Epidermal melanocyte (primary cell): ENCODE results near the gene CSF3R.

ENCODE experiments used
- DNase-seq: peaks from one replicate; pipeline ENCODE4 v3.0.0; 2011; ENCODE audit warnings: low spot score; ENCODE audit not compliant: insufficient read length

CSF3R gene

DNA sequence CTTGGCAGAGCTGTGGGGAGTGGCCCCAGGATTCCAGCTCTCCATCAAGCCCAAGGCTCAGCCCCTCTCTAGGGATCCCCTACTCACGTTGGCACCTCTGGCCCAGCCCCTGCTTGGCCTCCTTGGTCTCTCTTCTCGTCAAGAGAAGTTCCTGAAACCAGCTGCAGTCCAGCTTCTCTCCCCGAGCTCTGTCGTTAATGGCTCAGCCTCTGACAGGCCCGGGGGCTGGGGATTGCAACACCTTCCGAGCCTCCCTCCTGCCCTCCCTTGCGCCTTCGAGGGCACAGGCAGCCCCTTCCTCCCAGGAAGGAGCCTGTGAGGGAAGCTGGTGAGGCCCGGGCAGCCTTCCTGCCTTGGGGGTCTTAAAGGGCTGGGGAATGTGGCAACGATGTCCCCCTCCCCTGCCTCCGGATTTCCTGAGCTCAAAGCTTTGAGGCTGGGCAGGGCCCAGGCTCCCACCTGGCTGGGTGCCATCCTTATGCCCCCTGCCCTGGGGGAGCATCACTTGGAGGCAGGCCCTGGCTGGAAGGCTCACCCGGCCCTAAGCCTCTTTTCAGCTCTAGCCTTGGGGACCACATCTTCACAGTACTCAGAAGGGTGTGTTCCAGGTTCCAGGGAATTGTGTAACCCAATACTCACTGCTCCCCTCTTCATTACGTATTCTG is at the start of gene CSF3R:
Gene CSF3R, minus strand, starts transcription at position 190 of the 665 bp plus-strand sequence. CDS start 3,417 bp downstream, outside the sequence.
- DNase-seq, result no peak

DNA sequence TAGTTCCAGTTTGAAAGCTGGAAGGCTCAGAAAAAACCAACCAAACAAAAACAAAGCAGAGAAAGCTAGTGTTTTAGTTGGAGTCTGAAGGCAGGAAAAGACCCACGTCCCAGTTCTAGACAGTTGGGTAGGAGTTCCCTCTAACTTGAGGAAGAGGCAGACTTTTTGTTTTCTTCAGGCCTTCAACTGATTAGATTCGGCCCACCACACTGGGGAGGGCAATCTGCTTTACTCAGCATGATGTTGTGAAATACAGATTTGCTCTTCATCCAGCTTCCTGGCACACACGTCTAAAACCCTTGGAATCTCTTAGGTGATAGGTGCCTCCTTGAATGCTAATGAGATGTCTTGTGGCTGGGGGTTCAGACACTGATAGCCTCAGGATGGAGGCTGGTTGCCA is 49.1 kb upstream of the CSF3R start:
- no peak for DNase-seq

DNA sequence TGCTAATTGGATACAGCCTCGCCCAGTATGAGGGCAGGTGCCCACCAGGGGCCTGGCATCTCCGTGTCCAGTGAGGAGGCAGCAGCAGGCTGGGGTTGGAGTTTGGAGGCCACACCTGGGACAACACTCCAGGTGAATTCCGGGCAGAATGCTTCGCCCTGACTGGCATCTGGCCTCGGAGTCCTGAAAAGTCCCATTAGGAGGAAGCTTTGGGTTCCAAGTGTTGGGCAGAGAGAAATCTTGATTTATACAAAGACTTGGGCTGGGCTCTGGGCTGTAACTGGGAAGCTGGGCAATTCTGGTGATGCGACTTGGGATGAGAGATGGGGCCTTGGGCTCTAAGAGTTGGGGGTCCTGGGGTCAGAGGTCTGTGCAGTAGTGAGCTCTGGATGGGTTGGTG is 48.1 kb upstream of the CSF3R start:
- no peak for DNase-seq

DNA sequence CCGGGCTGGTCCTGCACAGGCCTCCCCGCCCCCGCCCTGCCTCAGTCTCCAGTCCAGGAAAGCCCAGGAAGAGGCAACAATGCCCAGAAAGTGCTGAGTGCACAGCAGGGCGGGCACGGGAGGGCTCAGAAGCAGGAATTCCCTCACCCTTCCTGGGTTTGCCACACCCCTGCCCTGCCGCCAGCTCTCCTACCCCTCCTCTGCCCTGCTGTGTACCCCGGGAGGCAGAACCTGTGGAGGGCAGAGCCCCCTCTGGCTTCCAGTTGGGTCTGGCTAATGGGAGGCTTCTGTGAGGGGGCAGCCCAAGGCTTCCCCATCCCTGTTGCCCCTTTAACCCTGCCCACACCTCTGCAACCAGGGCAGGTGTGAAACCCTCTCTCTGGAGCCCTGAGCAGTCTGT is 47.5 kb upstream of the CSF3R start:
- DNase-seq, result no peak

DNA sequence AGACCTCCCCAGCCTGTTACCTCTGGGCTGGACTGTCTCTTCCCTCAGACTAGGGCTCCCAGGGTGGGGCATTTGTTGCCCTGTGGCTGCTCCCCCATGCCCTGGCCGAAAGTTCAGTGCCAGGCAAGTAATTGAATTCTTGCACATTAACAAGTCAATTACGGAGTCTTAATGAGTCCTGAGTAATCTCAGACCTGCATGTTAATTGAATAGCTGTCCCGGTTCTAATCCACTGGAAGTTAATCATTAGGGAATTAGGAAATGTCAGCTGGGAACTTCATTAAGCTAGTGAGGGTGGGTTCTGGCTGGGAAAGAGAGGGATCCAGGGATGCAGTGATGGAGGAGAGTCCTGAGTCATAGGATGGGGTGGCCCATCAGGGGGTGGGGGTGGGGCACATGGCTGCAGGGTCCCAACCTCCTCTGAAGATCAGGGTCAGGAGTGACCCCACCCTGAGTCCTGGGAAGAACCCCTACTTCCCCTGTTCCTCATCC is 47.1 kb upstream of the CSF3R start:
- DNase-seq, result no peak

DNA sequence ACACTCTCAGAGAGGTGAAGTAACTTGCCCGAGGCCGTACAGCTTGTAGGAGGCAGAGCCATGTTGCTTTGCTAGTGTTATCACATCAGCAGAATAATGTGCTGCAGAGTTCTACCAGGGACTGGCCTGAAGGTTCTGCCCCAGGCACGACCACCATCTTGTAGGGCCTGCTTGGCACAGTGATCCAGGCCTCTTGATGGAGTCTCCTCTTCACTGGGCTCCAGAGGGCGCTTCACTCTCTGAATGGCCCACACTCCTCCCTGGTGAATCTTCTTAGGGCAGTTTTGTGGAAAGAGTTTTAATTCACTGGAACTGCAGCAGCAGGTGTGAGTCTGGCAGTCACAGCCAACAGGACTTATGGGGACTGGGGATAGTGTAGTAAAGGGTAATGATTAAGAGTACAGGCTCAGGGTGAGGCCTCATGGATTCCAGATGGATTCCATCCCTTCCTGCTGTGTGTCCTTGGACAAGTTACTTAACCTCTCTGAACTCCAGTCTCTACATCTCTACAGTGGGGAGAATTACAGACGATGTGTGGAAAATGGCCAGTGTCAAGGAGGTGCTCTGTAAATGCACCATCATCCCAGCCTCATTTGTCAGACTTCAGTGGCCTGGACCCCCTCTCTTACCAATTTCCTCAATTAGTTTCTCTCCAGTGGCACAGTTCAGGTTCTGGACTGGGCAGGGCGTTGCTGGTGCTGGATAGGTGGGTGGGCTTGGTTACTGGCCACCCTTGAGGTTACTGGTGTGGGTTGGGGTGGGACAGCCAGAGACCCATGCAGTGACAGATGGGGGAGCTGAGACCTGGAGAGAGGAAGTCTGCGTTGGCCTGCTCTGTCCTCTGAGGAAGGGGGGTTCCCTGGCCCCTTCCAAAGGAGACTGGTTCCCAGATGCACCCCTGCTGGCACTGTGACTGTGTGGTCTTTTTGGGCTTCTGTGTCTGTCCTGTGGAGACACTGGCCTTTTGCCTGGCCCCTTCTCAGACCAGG is 45.9 kb upstream of the CSF3R start:
- DNase-seq, result no peak

DNA sequence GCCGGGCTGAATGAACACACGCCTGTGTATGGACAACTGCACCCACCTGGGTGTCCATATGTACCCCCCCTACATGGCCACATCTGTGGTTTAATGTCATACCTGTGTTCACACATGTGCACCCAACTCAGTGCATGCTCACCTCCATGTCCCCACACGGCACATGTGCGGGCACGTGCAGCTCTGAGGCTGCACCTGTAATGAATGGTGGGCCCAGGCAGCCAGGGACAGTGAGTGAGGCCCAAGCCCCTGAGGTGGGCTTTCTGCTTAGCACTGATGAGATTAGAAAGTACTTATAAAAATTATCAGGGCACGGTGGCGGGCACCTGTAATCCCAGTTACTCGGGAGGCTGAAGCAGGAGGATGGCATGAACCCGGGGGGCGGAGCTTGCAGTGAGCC is 42.5 kb upstream of the CSF3R start:
- no peak for DNase-seq

DNA sequence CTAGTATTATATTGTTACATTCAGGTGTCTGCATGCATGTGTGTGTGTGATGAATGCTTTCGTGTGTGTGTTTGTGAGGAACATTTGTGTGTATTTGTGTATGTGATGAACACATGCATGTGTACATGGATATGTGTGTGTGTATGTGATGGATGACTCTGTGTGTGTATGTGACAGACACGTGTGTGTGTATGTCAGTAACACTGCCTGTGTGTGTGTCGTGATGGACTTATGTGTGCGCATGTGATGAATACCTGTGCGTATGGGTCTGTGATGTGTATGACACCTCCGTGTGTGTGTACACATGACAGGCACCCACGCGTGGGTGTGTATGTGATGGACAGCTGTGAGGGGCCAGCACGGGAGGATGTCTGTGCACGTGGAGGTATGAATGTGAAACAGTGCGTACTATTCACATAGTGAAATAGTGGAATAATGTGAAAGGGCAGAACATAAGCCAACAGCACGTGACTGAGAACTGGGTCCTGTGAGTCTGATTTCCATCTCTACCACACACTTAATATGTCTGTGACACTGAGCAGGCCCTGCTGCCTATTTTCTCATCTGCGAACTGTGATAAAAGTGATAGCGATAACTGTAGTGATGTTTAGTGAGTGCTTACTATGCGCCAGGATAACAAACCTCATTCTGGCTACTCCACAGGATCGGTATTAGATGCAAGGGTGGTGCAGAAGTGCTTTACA is 41.8 kb upstream of the CSF3R start:
- DNase-seq, result no peak

DNA sequence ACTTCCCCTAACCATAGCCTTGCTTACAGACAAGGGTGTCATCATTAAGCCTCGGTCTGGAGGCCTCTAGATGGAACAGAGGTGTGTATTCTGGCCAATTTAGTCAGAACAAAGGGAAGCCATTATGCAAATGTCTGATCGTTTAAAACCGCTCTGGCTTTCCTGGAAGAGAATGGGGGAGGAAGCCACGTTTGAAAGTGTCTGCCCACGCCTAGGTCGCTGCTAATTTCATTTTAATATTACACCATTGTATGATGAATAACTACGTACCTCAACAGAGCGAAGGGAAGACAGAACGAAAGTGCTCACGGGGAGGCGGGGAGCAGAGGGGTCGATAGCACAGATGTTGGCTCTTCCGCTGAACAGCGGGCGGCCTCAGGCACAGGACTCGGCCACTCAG is 41.1 kb upstream of the CSF3R start:
- no peak for DNase-seq

DNA sequence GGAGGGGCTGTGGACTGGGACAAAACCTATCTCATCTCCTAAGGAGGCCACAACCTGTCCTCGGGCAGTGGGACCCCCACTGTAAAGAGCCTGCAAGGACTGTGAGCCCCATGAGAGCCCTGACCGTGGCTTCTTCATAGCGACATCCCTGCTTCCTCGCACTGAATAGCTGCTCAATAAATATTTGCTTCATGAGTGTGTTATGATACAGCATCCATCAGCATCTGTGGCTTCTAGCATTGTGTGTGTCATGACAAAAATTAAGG is 40.5 kb upstream of the CSF3R start:
- DNase-seq, result no peak

DNA sequence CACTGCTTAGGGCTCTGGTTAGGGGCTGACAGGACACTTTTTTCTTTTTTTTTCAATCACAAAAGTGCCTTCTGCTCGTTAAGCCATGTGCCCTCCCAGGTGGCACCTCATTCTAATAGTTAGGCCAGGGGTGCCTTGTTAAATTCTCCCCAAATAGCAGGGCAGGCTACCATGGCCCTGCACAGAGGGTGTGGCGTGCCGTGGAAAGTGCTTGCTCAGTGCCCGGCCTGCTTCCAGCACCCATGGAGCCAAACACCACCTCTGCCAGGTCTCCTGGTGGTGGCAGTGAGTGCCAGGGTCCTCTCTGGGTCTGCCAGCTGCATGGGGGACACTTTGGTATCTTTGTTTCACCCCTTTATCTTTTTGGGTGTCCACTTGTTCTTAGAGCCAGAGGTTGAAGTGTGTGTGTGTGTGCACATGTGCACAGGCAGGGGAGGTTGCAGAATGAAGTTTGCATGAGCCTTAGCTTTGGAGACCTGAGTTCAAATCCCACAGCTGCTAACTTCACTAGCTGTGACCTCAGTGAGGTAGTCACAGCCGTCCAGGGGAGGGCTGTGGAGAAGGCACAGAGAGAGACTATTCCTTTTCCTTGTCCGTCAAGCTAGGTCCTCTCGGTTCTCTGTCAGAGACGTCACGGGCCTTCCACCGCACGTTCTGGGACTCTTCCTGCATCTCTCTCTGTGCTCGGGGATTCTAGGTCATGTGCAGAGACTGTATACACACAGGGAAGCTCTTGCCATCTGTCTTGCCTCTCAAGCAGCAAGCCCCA is 39.9 kb upstream of the CSF3R start:
- DNase-seq, result no peak

DNA sequence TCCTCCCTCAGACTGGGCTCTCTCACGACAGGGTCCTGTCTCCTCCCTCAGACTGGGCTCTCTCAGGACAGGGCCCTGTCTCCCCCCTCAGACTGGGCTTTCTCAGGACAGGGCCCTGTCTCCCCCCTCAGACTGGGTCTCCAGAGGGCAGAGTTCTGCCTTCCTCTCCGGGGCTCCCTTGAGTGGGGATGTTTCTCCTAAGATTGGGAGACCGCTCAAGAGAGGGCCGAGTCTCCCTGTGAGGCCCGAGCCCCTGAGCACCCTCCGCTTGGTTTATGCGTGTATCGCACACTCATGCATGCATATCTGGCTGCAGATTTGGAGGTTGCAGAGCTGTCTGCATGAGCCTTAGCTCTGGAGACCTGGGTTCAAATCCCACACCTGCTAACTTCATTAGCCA is 39.3 kb upstream of the CSF3R start:
- no peak for DNase-seq

DNA sequence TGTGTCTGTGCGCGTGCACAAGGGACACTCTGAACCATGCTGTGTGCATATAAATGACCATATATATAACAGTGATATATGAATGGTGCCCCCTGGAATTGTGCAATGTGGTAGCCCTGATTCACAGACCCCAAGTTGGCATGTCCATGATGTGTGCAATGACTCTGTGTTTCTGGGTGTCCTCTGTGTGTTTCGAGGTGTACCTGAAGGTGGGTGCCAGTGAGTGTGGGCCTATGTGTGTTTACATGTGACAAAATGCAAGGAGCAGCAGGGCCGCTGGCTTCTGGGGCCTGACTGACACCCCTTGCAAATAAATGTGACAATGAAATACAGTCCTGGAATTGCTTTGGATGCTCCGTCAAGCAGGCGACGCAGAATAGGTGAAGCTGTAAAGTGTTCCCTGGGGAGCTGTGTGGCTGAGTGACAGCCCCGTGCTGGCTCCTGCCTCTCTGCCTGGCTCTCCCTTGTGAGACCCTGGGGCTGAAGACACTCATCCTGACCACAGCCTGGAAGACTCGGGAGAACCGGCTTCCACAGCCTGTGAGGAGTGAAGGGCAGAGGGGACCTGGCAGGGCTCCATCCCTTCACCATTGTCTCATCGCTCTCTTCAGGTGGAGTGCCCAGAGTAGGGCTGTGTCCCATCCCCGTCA is 38.2 kb upstream of the CSF3R start:
- no peak for DNase-seq

DNA sequence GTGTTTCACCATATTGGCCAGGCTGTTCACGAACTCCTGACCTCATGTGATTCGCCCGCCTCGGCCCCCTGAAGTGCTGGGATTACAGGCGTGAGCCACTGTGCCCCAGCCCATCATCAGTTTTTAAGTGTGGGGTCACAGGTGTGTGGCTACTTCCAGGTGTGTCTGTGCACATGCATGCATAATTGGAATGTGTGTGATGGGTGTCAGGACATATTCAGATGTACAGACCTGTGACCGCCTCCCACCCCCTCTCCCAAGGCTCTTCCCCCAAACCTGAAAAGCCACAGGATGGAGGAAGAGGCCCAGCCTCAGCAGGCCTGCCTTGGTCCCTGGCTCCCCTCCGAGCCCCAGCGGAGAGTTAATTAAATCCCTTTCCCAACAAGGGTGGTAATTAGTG is 37.3 kb upstream of the CSF3R start:
- no peak for DNase-seq

DNA sequence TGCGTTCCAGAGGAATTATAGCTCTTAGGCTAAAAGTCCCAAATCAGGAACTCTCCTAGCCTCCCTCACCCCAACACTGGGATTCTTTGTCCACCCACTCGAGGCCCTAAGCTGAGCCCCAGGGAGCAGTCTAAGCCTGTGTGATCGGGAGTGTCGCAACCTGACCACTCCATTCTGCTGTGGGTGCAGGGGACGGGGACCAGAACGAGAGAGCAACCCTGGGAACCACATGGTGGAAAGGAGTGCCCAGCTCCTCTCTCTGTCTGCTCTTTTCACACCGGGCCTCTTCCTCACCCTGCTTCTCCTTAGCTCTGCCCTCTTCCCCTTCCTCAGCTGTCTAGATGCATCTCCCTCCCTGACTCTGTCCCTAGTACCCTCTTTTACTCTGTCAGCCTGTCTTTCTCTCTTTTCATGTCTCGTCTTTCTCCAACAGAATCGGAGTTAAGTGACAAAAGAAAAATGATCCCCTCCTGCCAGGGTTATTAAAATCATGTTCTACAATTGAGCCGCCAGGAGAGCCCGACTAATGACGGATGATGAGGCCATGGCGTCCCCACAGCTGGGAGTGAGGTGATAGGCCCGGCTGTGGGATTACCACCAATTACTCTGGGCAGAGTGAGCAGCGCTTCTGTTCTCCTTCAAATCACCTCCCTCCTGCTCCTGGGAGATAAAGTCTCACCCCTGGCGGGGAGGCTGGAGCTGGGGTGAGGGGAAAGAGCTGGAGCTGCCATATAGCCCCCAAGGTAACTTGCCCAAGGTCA is 34.5 kb upstream of the CSF3R start:
- DNase-seq, result no peak

DNA sequence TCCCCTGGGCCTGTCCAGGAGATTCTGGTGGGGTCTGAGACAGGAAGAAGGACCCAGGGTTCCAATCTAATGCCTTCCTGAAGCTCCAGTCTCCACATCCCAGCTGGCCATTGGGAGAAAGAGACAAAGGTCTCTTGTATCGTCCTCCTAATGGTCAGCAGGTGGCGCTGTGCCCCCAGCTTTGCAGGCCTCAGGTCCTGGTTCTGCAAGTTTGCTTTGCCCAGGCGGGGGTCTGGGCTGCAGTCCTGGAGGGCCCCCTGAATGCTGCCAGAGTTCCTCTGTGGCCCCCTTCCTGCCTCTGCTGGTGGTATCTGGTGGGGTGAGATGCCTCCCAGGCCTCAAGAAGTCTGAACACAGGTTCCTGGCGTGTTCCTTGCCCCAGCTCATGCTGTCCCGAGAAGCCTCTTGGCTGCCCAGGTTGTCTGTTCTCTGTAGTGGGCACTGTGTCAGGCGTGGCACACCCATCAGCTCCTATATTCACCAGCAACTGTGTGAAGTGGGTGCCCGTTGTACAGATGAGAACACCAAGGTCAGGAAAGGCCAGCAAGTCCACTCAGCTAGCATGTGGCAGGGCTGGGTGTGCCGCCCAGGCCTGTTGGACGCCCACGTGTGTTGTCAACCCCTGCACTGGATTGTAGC is 33.8 kb upstream of the CSF3R start:
- peak; percentile 68 for DNase-seq

DNA sequence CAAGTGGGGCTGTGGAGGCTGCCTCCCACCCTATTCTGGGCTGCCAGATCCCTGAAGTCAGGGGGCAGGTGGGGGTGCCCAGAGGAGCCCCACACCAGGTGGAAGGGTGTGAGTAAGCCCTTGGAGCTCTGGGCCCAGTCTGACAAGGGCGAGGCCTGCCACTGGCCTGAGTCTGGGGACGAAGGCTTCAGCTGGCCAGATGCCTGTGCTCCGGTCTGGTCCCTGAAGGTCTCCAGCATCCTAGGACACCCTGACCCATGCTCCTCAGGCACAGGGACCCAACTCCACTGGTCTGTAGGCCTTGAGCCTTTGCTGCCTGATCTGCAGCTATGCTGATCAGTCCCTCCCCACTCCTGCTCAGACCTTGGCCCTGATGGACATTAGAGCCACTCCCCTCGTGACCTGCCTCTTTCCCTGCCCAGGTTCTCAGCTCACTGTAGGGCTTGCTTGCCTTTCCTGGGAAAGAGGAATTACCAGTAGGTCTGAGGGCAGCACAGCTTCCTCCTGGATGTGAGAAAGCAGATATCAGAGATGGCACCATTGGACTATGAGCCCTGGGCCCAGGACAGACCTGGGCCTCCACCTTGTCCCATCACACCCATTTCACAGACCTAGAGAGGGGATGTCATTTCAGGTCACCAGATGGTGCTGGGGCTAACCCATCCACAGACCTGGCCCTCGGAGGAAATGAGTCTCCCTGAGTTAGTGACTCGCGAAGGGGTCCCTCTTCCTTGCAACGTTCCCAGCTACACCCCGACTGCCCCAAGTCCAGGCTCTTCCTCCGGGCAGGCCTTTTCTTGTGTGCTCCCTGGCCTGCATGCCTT is 32.8 kb upstream of the CSF3R start:
- DNase-seq, result no peak

DNA sequence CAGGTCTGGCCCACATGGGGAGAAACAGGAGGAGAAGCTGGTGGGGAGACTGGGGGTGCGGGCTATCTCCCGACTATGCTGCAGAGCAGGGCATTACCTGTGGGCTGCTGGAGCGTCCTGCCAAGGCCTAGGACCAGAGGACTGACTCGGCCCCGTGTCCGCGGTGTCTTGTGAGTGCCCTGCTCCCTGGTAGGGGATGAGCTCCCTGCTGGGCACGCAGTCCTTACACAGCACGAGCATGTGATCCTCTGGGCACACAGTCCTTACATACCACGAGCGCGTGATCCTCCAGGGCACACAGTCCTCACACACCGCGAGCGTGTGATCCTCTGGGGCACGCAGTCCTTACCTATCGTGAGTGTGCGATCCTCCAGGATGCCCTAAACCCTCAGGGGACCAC is 31.8 kb upstream of the CSF3R start:
- no peak for DNase-seq
